Upper lobe of left lung (tissue), 4 donors: Measurements from ENCODE around the gene RNF111.

Experiments
- CTCF ChIP-seq, 6 experiments: fragments of 450-650 bp in 4 of 6; fragments of 200-600 bp in 2 of 6; sonication (generic) in 2 of 6; IDR thresholded peaks; one replicate each; pipeline ENCODE4 v1.5.1; 2016 to 2019; ENCODE audit warnings: antibody characterized with exemption in 6 of 6
- EP300 ChIP-seq, 4 donors: sonication (generic); formaldehyde crosslinking; IDR thresholded peaks; one replicate each; pipeline ENCODE4 v1.5.1; 2017; ENCODE audit warnings: antibody characterized with exemption in 4 of 4, control low read depth in 2 of 4
- POLR2A ChIP-seq, 4 donors: fragments of 450-650 bp; IDR thresholded peaks; one replicate each; pipeline ENCODE4 v1.5.1; 2016 to 2017; ENCODE audit warnings: antibody characterized with exemption in 4 of 4, mild to moderate bottlenecking in 2 of 4
- POLR2AphosphoS5 ChIP-seq, 2 donors: sonication (generic); formaldehyde crosslinking; IDR thresholded peaks; one replicate each; pipeline ENCODE4 v1.5.1; 2017; ENCODE audit warnings: antibody characterized with exemption in 2 of 2

- TF ChIP-seq POLR2A (IDR thresholded peaks at IDR 0.05) (no peak), CTCF (IDR thresholded peaks at IDR 0.05) (no peak), EP300 (IDR thresholded peaks at IDR 0.05) (no peak), POLR2AphosphoS5 (IDR thresholded peaks at IDR 0.05) (no peak)
Observed at GRCh38 chr15:58985443-58985842, 2.0 kb upstream of the RNF111 start.
